ENCODE measurements around the gene ARL6IP5.

ARL6IP5 gene, protein sequence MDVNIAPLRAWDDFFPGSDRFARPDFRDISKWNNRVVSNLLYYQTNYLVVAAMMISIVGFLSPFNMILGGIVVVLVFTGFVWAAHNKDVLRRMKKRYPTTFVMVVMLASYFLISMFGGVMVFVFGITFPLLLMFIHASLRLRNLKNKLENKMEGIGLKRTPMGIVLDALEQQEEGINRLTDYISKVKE

GRCh38 chr3:69084326-69085167, at the start of gene ARL6IP5:
ARL6IP5 (plus strand) TSS chr3:69084937; CDS start chr3:69085048, 111 bp downstream.
- Histone ChIP-seq H3K27me3 (ENCODE audit: insufficient read depth, low read length) (no peaks in the 10 kb centered on the region), H3K4me1 (ENCODE audit: insufficient read depth, low read length) (peaks cover 56% of the 10 kb centered on the region), H3K36me3 (ENCODE audit: insufficient read depth, low read length) (no peaks in the 10 kb centered on the region), H2AFZ (ENCODE audit: low read depth, low read length) (peak within 1 kb of the TSS; percentile 96), H3K9me3 (ENCODE audit: low read length) (no peaks in the 10 kb centered on the region), H3K4me3 (ENCODE audit: low read length) (peak within 1 kb of the TSS; percentile 97)

DNA sequence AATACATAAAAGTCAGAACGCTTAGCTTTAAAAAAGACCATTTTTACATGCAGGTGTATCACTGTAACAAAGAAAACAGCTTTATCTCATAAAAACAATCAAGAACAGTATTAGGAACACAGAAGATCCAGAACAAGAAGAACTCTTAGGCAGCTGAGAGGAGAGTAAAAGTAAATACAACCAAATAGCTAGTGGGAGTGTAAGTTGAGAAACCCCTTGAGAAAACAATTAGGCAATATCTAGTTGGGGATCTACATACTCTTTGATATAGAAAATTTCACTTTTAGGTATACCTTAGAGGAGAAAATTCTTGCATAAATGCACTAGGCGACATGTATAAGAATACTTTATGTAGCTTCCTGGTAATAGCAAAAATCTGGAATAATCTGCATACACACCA, 40.1 kb upstream of the ARL6IP5 start:
- Histone ChIP-seq H3K9me3 (ENCODE audit: low read length) (no peaks in the 10 kb centered on the region), H3K36me3 (ENCODE audit: insufficient read depth, low read length) (peaks cover 63% of the 10 kb centered on the region), H3K4me1 (ENCODE audit: insufficient read depth, low read length) (no peaks in the 10 kb centered on the region), H3K27me3 (ENCODE audit: insufficient read depth, low read length) (no peaks in the 10 kb centered on the region), H3K4me3 (ENCODE audit: low read length) (no peak overlapping the region), H2AFZ (ENCODE audit: low read depth, low read length) (no peak overlapping the region)

DNA sequence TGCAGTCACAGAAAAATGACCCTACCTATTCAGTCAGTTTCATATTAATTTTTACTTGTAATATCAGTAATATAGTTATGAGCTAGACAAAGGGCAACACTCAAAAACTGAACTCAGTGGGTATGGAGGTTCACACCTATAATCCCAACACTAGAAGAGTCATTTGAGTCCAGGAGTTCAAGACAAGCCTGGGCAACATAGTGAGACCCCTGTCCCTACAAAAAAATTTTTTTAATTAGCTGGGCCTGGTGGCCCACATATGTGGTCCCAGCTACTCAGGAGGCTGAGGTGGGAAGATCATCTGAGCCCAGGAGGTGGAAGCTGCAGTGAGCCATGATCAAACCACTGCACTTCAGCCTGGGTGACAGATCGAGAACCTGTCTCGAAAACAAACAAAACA, 35.7 kb upstream of the ARL6IP5 start:
- Histone ChIP-seq H3K4me1 (ENCODE audit: insufficient read depth, low read length) (peaks cover 12% of the 10 kb centered on the region), H2AFZ (ENCODE audit: low read depth, low read length) (no peak overlapping the region), H3K4me3 (ENCODE audit: low read length) (no peak overlapping the region), H3K36me3 (ENCODE audit: insufficient read depth, low read length) (peaks cover 35% of the 10 kb centered on the region), H3K27me3 (ENCODE audit: insufficient read depth, low read length) (no peaks in the 10 kb centered on the region), H3K9me3 (ENCODE audit: low read length) (no peaks in the 10 kb centered on the region)

GRCh38 chr3:69051756-69052471, 32.8 kb upstream of the ARL6IP5 start, which contains the start of gene TMF1:
TMF1 (minus strand) TSS chr3:69052333; CDS start chr3:69052086, 247 bp downstream.
- peaks cover 12% of the 10 kb centered on the region for H3K4me1 ChIP-seq (ENCODE audit: insufficient read depth, low read length)
- peak within 1 kb of the TSS; percentile 63 for H3K4me3 ChIP-seq (ENCODE audit: low read length)
- no peaks in the 10 kb centered on the region for H3K9me3 ChIP-seq (ENCODE audit: low read length)
- peaks cover 37% of the 10 kb centered on the region for H3K36me3 ChIP-seq (ENCODE audit: insufficient read depth, low read length)
- peak within 1 kb of the TSS; percentile 29 for H2AFZ ChIP-seq (ENCODE audit: low read depth, low read length)
- no peaks in the 10 kb centered on the region for H3K27me3 ChIP-seq (ENCODE audit: insufficient read depth, low read length)

GRCh38 chr3:69052472-69052898, 32.3 kb upstream of the ARL6IP5 start:
- Histone ChIP-seq H3K27me3 (ENCODE audit: insufficient read depth, low read length) (no peaks in the 10 kb centered on the region), H3K4me3 (ENCODE audit: low read length) (peak overlapping the region; percentile 63), H3K9me3 (ENCODE audit: low read length) (no peaks in the 10 kb centered on the region), H3K4me1 (ENCODE audit: insufficient read depth, low read length) (peaks cover 12% of the 10 kb centered on the region), H2AFZ (ENCODE audit: low read depth, low read length) (peak overlapping the region; percentile 29), H3K36me3 (ENCODE audit: insufficient read depth, low read length) (peaks cover 34% of the 10 kb centered on the region)

DNA sequence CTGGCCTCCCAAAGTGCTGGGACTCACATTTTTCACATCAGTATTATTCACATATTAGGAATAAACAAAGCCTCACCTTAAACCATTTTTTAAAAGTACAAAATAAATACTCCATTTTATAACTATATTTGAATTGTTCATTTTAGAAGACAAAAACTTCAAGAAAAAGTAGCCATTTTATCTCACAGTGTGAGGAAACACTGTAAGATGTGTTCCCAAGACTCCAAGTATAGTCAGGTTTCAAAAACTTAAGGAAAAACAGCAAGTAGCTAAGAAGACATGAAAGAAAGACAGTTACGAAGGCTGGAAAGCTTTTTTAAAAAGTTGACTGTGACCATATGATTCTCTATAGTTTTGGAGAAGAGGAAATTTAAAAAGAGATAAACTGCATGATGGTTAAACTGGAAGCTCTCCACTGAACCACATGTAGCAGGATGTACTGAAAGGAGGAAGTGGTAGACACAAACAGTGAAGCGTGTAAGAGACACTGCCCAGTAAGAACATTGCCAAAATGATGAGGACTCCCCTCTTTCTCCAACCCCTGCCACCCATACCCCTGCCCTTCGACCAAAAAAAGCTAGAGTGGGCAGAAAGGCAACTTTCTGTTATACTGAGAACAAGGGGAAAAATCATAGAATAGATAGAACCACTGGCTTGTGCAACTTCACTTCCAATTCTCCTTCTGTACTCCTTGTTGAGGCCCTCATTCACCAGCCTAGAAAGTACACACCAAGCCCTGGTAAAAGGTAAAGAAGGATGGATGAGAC, 26.4 kb upstream of the ARL6IP5 start:
- no peak overlapping the region for H3K4me3 ChIP-seq (ENCODE audit: low read length)
- peaks cover 9% of the 10 kb centered on the region for H3K9me3 ChIP-seq (ENCODE audit: low read length)
- H2AFZ ChIP-seq (ENCODE audit: low read depth, low read length): no peak overlapping the region
- no peaks in the 10 kb centered on the region for H3K4me1 ChIP-seq (ENCODE audit: insufficient read depth, low read length)
- H3K27me3 ChIP-seq (ENCODE audit: insufficient read depth, low read length): no peaks in the 10 kb centered on the region
- peaks cover 71% of the 10 kb centered on the region for H3K36me3 ChIP-seq (ENCODE audit: insufficient read depth, low read length)

DNA sequence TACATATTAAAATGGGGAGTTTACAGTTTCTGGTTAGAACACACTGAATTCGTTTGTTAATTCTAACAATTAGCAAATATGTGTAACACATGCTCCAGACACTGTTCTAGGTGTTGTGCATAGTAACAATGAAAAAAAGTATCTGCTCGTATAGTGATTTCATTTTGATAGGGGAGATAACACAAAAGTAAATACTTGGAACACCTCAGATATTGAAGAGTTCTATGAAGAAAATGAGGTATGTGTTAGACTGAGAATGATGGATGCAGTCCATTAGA, 25.9 kb upstream of the ARL6IP5 start:
- H2AFZ ChIP-seq (ENCODE audit: low read depth, low read length): no peak overlapping the region
- no peak overlapping the region for H3K4me3 ChIP-seq (ENCODE audit: low read length)
- peaks cover 73% of the 10 kb centered on the region for H3K36me3 ChIP-seq (ENCODE audit: insufficient read depth, low read length)
- H3K27me3 ChIP-seq (ENCODE audit: insufficient read depth, low read length): no peaks in the 10 kb centered on the region
- H3K9me3 ChIP-seq (ENCODE audit: low read length): peaks cover 9% of the 10 kb centered on the region
- H3K4me1 ChIP-seq (ENCODE audit: insufficient read depth, low read length): no peaks in the 10 kb centered on the region

DNA sequence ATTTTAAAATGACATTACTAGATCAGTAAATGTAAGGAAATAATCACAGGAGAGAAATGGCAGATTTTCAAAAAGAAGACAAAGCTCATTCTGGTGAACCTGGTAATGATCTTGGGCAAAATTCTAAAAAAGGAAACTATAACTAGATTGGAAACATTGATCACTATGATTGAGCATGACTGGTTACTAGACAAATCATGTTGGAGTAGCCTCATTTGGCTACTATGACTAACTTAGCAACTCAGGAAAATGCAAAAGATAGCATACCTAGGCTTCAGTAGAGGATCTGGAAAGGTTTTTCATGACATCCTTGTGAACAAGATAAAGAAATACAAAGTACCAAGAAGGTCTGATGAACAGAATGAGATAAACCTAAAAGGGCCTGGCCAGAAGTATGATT, 25.0 kb upstream of the ARL6IP5 start:
- Histone ChIP-seq H3K36me3 (ENCODE audit: insufficient read depth, low read length) (peaks cover 74% of the 10 kb centered on the region), H3K27me3 (ENCODE audit: insufficient read depth, low read length) (no peaks in the 10 kb centered on the region), H3K4me3 (ENCODE audit: low read length) (no peak overlapping the region), H3K9me3 (ENCODE audit: low read length) (peaks cover 9% of the 10 kb centered on the region), H3K4me1 (ENCODE audit: insufficient read depth, low read length) (no peaks in the 10 kb centered on the region), H2AFZ (ENCODE audit: low read depth, low read length) (no peak overlapping the region)

GRCh38 chr3:69063636-69064035, 21.1 kb upstream of the ARL6IP5 start:
- H3K4me1 ChIP-seq (ENCODE audit: insufficient read depth, low read length): peaks cover 3% of the 10 kb centered on the region
- peaks cover 9% of the 10 kb centered on the region for H3K9me3 ChIP-seq (ENCODE audit: low read length)
- H2AFZ ChIP-seq (ENCODE audit: low read depth, low read length): no peak overlapping the region
- H3K27me3 ChIP-seq (ENCODE audit: insufficient read depth, low read length): no peaks in the 10 kb centered on the region
- H3K36me3 ChIP-seq (ENCODE audit: insufficient read depth, low read length): peaks cover 63% of the 10 kb centered on the region
- no peak overlapping the region for H3K4me3 ChIP-seq (ENCODE audit: low read length)

GRCh38 chr3:69065318-69065964, 19.3 kb upstream of the ARL6IP5 start:
- Histone ChIP-seq H3K9me3 (ENCODE audit: low read length) (peaks cover 9% of the 10 kb centered on the region), H3K4me3 (ENCODE audit: low read length) (no peak overlapping the region), H3K36me3 (ENCODE audit: insufficient read depth, low read length) (peaks cover 51% of the 10 kb centered on the region), H3K27me3 (ENCODE audit: insufficient read depth, low read length) (no peaks in the 10 kb centered on the region), H2AFZ (ENCODE audit: low read depth, low read length) (no peak overlapping the region), H3K4me1 (ENCODE audit: insufficient read depth, low read length) (peaks cover 3% of the 10 kb centered on the region)

DNA sequence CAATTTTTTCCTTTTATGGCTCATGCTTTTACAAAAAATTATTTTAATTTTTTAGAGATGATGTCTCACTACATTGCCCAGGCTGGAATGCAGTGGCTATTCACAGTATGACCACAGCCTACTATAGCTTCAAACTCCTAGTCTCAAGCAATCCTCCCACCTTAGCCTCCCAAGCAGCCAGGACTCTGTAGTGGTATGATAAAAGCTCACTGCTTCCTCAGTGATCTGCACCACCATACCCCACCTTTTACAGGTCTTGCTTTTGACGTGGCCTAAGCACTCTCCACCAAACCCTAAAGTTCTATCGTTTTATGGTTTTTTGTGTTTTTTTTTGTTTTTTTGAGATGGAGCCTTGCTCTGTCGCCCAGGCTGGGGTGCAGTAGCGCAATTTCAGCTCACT, 18.6 kb upstream of the ARL6IP5 start:
- peaks cover 3% of the 10 kb centered on the region for H3K4me1 ChIP-seq (ENCODE audit: insufficient read depth, low read length)
- peaks cover 6% of the 10 kb centered on the region for H3K9me3 ChIP-seq (ENCODE audit: low read length)
- H3K27me3 ChIP-seq (ENCODE audit: insufficient read depth, low read length): no peaks in the 10 kb centered on the region
- no peak overlapping the region for H2AFZ ChIP-seq (ENCODE audit: low read depth, low read length)
- H3K4me3 ChIP-seq (ENCODE audit: low read length): no peak overlapping the region
- H3K36me3 ChIP-seq (ENCODE audit: insufficient read depth, low read length): peaks cover 50% of the 10 kb centered on the region

GRCh38 chr3:69072928-69073327, 11.8 kb upstream of the ARL6IP5 start:
- Histone ChIP-seq H2AFZ (ENCODE audit: low read depth, low read length) (no peak overlapping the region), H3K27me3 (ENCODE audit: insufficient read depth, low read length) (no peaks in the 10 kb centered on the region), H3K4me1 (ENCODE audit: insufficient read depth, low read length) (no peaks in the 10 kb centered on the region), H3K4me3 (ENCODE audit: low read length) (no peak overlapping the region), H3K9me3 (ENCODE audit: low read length) (no peaks in the 10 kb centered on the region), H3K36me3 (ENCODE audit: insufficient read depth, low read length) (peaks cover 45% of the 10 kb centered on the region)

Data from neuron (in vitro differentiated cells).